ENCODE data around the gene IL32. TPM values are rescaled to one million over a fixed set of nuclear protein-coding genes. Genes with fewer than 3 reads are reported as not detected.
"Not testable (repeated sequence)": the region's sequence is repeated elsewhere in the genome, so short reads cannot be mapped to it uniquely, and the experiment has no call there.

The IL32 gene
- polyA plus RNA-seq, 4 donors: 28.2 to 40.2 (median 32.9) TPM

- DNase-seq (ENCODE audit: low read depth in 4 of 4, low spot score in 2 of 4): no peak
Measured at GRCh38 chr16:3051009-3051408, 14.4 kb upstream of the IL32 start.

- DNase-seq (ENCODE audit: low read depth in 4 of 4, low spot score in 2 of 4): no peak
Measured at GRCh38 chr16:3051494-3051893, 13.9 kb upstream of the IL32 start.

DNA sequence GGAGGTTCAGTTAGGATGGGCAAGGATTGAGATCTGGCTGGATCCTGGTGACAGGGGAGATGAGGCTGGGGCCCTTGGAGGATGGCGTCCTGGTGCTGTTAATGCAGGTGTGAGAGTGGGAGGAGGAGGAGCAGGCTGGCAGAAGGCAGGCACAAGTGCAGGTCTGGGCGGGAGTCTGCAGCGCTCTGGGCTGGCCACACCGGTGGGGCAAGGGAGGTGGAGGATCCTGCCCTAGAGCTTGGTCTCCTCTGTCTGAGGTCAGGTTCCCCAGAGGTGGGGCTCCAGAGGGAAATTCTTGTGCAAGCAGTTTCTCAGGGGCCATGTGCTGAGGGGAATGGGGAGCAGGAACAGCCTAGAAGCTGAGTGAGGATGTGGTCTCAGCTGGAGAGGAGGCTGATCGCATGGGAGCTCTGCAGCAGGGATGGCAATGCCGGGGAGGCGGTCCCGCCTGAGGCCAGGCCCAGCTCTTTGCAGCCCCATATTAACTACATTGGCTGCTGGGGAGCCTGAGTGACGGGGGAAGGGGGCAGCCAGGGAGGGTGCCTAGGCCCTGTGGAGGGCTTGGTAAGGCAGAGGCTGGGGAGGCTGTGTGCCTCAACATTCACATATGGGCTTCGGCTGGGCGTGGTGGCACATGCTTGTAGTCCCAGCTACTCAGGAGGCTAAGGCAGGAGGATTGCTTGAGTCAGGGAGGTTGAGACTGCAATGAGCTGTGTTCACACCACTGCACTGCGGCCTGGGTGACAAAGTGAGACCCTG lies 12.7 kb upstream of the IL32 start:
- DNase-seq (ENCODE audit: low read depth in 4 of 4, low spot score in 2 of 4): not testable (repeated sequence)

DNA sequence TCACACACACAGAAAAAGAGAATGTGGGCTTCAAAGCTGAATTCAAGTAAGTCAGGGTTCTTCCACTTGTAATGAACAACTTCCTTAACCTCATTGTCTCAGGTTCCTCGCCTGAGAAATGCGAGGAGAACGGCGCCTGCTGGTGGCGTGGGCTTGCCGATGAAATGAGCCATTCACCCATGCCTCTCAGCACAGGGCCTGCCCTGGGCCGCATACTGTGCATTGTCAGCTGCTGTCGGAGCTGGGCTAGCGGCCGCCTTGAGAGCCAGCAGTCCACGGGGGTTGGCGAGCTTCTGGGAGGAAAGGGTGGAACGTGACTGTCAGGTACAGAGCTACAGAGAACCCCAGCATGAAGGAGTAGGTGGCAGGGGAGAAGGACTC lies 12.1 kb upstream of the IL32 start:
- DNase-seq (ENCODE audit: low read depth in 4 of 4, low spot score in 2 of 4): not testable (repeated sequence)

DNA sequence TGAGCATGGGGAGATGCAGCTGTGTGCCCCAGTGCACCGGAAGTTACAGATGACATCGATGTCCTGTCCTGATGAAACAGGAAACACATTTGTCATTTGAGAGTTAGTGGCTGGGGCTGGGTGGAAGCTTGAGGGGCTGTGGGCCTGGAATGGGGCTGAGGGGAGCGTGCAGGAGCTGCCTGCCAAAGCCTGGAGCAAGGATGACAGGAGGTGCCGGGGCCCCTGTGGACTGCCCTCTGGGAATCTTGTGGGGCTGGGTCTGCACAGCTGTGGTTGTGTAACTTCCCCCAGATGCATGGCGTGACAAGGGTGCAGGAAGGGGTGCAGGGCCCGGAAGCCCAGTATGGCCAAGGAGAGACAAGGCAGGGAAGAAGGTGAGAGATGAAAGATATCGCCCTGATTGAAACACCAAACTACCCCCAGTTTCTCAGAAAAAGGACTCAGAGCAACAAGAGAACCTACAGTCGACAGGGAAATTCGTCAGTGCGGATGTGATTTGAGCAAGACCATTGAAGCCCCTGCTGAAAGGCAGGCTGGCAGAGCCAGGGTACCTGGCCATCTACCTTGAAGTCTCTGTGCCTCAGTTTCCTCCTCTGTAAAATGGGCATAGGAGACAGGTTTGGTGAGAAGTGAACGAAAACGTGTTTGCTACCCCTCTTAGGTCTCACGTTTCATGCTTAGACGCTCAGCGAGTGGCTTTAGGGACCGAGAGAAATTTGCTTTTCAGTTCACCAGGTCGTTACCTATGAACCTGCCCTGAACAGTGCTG lies 10.3 kb upstream of the IL32 start:
- no peak for DNase-seq (ENCODE audit: low read depth in 4 of 4, low spot score in 2 of 4)

DNA sequence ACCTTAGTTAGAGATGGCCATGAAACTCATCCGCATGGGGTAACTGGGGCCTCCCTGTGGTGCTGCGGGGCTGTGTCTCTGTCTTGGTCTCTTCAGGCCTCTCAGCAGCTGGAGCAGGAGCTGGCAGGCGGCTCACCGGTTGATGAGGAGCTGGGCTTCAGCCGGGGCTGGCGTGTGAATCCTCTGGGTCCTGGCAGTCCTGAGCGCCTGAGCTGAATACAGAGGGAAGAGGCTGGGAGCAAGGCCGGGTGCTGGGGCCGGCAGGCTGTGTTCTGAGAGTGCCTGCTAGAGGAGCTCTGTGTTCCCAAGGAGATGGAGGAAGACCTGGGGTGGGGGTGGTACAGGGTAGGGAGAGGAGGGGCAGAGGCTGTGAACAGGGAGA lies 9.7 kb upstream of the IL32 start:
- DNase-seq (ENCODE audit: low read depth in 4 of 4, low spot score in 2 of 4): not testable (repeated sequence)

GRCh38 chr16:3056336-3057180 lies 8.9 kb upstream of the IL32 start:
- DNase-seq (ENCODE audit: low read depth in 4 of 4, low spot score in 2 of 4): no peak

- no peak for DNase-seq (ENCODE audit: low read depth in 4 of 4, low spot score in 2 of 4)
Measured at GRCh38 chr16:3057181-3058138, 8.0 kb upstream of the IL32 start.

DNA sequence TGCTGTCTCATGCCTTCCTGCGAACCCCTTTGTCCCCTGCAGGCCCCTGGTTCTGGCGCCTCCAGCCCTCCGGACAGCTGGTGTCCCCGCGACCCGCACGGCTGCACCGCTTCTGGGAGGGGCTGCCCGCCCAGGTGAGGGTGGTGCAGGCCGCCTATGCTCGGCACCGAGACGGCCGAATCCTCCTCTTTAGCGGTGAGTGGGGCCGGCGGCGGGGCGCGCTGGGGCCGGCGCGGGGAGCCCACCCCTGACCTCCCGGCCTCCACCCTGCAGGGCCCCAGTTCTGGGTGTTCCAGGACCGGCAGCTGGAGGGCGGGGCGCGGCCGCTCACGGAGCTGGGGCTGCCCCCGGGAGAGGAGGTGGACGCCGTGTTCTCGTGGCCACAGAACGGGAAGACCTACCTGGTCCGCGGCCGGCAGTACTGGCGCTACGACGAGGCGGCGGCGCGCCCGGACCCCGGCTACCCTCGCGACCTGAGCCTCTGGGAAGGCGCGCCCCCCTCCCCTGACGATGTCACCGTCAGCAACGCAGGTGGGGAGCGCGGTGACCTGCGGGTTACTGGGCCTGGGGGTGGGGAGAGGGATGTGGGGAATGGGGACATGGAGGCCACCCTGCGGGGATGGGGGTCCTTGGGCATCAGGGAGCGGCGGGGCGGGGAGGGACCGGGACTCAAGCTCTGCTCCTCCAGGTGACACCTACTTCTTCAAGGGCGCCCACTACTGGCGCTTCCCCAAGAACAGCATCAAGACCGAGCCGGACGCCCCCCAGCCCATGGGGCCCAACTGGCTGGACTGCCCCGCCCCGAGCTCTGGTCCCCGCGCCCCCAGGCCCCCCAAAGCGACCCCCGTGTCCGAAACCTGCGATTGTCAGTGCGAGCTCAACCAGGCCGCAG lies 7.1 kb upstream of the IL32 start:
- no peak for DNase-seq (ENCODE audit: low read depth in 4 of 4, low spot score in 2 of 4)

GRCh38 chr16:3059041-3059722 lies 6.3 kb upstream of the IL32 start:
- DNase-seq (ENCODE audit: low read depth in 4 of 4, low spot score in 2 of 4): peak; percentile 63 to 84 (median 80)

GRCh38 chr16:3059723-3060242 lies 5.7 kb upstream of the IL32 start:
- DNase-seq (ENCODE audit: low read depth in 4 of 4, low spot score in 2 of 4): no peak

DNA sequence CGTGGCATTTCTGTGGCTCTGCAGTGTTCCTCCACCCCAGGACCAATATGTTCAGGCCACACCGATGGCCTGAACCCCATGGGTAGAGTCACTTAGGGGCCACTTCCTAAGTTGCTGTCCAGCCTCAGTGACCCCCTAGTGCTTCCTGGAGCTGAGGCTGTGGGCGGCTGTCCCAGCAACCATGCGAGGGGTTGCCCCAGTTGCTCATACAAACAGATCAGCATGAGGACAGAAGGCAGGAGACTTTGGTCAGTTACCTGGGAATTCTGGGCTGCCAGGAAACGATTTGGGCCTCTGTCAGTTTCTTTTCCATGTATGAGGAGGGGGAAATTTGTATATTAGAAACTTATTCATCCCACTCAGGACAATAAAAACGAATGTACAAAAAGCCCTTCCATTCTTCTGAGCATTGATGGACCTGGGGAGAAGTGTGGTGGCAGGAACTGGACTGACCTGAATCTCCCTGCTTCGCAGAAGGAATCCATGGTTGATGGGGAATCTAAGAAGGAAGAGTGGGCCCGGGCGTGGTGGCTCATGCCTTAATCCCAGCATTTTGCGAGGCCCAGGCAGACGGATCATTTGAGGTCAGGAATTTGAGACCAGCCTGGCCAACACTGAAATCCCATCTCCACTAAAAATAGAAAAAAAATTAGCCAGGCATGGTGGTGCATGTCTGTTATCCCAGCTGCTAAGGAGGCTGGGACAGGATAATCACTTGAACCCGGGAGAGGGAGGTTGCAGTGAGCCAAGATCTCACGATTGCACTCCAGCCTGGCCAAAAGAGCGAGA lies 4.9 kb upstream of the IL32 start:
- DNase-seq (ENCODE audit: low read depth in 4 of 4, low spot score in 2 of 4): no peak

- DNase-seq (ENCODE audit: low read depth in 4 of 4, low spot score in 2 of 4): no peak
Measured at GRCh38 chr16:3062553-3062952, 2.9 kb upstream of the IL32 start.

- DNase-seq (ENCODE audit: low read depth in 4 of 4, low spot score in 2 of 4): no peak
Measured at GRCh38 chr16:3063625-3064386, 1.6 kb upstream of the IL32 start.

- DNase-seq (ENCODE audit: low read depth in 4 of 4, low spot score in 2 of 4): no peak
Measured at GRCh38 chr16:3065742-3066439, 451 bp downstream of the IL32 start.

DNA sequence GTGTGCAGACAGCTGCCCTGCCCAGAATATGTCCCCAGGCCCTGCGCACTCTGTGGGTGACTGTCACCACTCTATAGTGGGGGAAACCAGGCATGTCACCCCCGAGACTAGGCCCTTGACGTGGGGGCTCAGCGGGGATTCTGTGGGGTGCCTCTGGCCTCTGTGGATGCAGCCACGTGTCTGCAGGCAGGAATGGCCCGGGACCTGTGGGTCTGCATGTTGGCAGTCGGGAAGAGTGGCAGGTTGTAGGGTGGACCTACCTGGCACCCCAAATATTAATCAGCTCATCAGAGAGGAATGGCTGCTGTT lies 954 bp downstream of the IL32 start:
- DNase-seq (ENCODE audit: low read depth in 4 of 4, low spot score in 2 of 4): no peak
